Neural cell (in vitro differentiated cells): Measurements from ENCODE around the gene NRAS. TPM values are rescaled to one million over a fixed set of nuclear protein-coding genes. Genes with fewer than 3 reads are reported as not detected.
A peak's percentile ranks its signal among the peaks of the same experiment; 100 is the strongest.

Experiments used
- H2AFZ ChIP-seq: fragments of 200-600, 300-800 bp; sonication (generic), shearing (Covaris generic); 2 replicates; pipeline ENCODE4 v1.6.0; 2014; ENCODE audit warnings: low read depth, mild to moderate bottlenecking, antibody characterized with exemption, low read length, moderate library complexity
- H3F3A ChIP-seq: fragments of 200-600 bp; shearing (Covaris generic); 2 replicates; pipeline ENCODE4 v1.6.1; 2016; ENCODE audit warnings: mild to moderate bottlenecking, moderate library complexity, mixed read lengths, antibody characterized with exemption, low read length; ENCODE audit not compliant: insufficient read depth, poor library complexity, severe bottlenecking
- H3K27ac ChIP-seq: fragments of 200-600, 300-800 bp; sonication (generic), shearing (Covaris generic); 2 replicates; pipeline ENCODE4 v1.5.1; 2014; ENCODE audit warnings: mild to moderate bottlenecking, low read length, moderate library complexity
- H3K27me3 ChIP-seq: fragments of 300-800, 200-600 bp; sonication (generic), shearing (Covaris generic); 2 replicates; pipeline ENCODE4 v1.6.0; 2014; ENCODE audit warnings: mild to moderate bottlenecking, low read depth, low read length, moderate library complexity; ENCODE audit not compliant: insufficient read depth
- H3K36me3 ChIP-seq: fragments of 300-800, 200-600 bp; sonication (generic), shearing (Covaris generic); 2 replicates; pipeline ENCODE4 v1.5.1; 2014; ENCODE audit warnings: mild to moderate bottlenecking, antibody characterized with exemption, low read length, moderate library complexity; ENCODE audit not compliant: insufficient read depth
- H3K4me2 ChIP-seq: fragments of 300-800, 200-600 bp; sonication (generic), shearing (Covaris generic); 2 replicates; pipeline ENCODE4 v1.6.0; 2014; ENCODE audit warnings: mild to moderate bottlenecking, low read length
- H3K4me3 ChIP-seq: fragments of 300-800, 200-600 bp; sonication (generic), shearing (Covaris generic); 2 replicates; pipeline ENCODE4 v1.5.1; 2014; ENCODE audit warnings: mild to moderate bottlenecking, low read length, moderate library complexity
- H3K79me2 ChIP-seq: fragments of 200-600 bp; shearing (Covaris generic); replicated peaks from 2 replicates; pipeline ENCODE4 v1.6.0; 2014; ENCODE audit warnings: mild to moderate bottlenecking, low read length, moderate library complexity; ENCODE audit not compliant: insufficient read depth
- H3K9ac ChIP-seq: fragments of 300-800, 200-600 bp; sonication (generic), shearing (Covaris generic); 2 replicates; pipeline ENCODE4 v1.6.1; 2016; ENCODE audit warnings: mild to moderate bottlenecking, low read length, mixed read lengths
- H3K9me2 ChIP-seq: fragments of 200-600 bp; shearing (Covaris generic); 2 replicates; pipeline ENCODE4 v1.6.1; 2016; ENCODE audit warnings: mild to moderate bottlenecking, low read length, mixed read lengths; ENCODE audit not compliant: insufficient read depth
- H3K9me3 ChIP-seq: fragments of 200-600, 300-800 bp; sonication (generic), shearing (Covaris generic); 2 replicates; pipeline ENCODE4 v1.6.1; 2016; ENCODE audit warnings: mild to moderate bottlenecking, mixed run types, low read length, moderate library complexity, mixed read lengths
- H4K20me1 ChIP-seq: fragments of 200-600 bp; shearing (Covaris generic); 2 replicates; pipeline ENCODE4 v1.6.1; 2016; ENCODE audit warnings: mild to moderate bottlenecking, mixed run types; ENCODE audit not compliant: insufficient read depth
- CTCF ChIP-seq: fragments of 450-650 bp; IDR thresholded peaks from 2 replicates; pipeline ENCODE4 v1.5.1; 2014; ENCODE audit warnings: antibody characterized with exemption, mild to moderate bottlenecking, moderate library complexity; ENCODE audit not compliant: poor library complexity, severe bottlenecking
- EZH2 ChIP-seq: fragments of 200-600, 300-800 bp; shearing (Covaris generic), sonication (generic); IDR thresholded peaks from 2 replicates; pipeline ENCODE4 v1.6.1; 2014; ENCODE audit warnings: antibody characterized with exemption, low read length, borderline replicate concordance, mild to moderate bottlenecking; ENCODE audit not compliant: insufficient read depth, poor library complexity, severe bottlenecking
- MXI1 ChIP-seq: fragments of 450-650 bp; conservative IDR thresholded peaks from 2 replicates; pipeline ENCODE4 v1.6.1; 2014; ENCODE audit warnings: antibody characterized with exemption, mild to moderate bottlenecking; ENCODE audit not compliant: poor library complexity, severe bottlenecking
- POLR2AphosphoS5 ChIP-seq: IDR thresholded peaks from 2 replicates; pipeline ENCODE4 v1.6.1; 2012
- RAD21 ChIP-seq: fragments of 450-650 bp; conservative IDR thresholded peaks from 2 replicates; pipeline ENCODE4 v1.6.1; 2014; ENCODE audit warnings: antibody characterized with exemption, mild to moderate bottlenecking, moderate library complexity
- REST ChIP-seq: IDR thresholded peaks from 2 replicates; pipeline ENCODE4 v1.6.1; 2012; ENCODE audit warnings: borderline replicate concordance
- SMC3 ChIP-seq: fragments of 450-650 bp; conservative IDR thresholded peaks from 2 replicates; pipeline ENCODE4 v1.6.1; 2014; ENCODE audit warnings: antibody characterized with exemption, mild to moderate bottlenecking, moderate library complexity; ENCODE audit not compliant: poor library complexity
- TAF1 ChIP-seq: IDR thresholded peaks from 2 replicates; pipeline ENCODE4 v1.6.1; 2012; ENCODE audit warnings: low read depth
- polyA plus RNA-seq: library from polyadenylated mRNA; depleted of rRNA; stranded (reverse); fragments of >200 nt; gene quantifications from 2 replicates; pipeline ENCODE4 v1.2.3, GENCODE V29; 2014

Gene NRAS
- polyA plus RNA-seq, 1 donor from 2014 or later, result 56.5 TPM

- Histone ChIP-seq H4K20me1 (peaks cover 10% of the 10 kb centered on the region), H3K36me3 (no peaks in the 10 kb centered on the region), H3F3A (peaks cover 4% of the 10 kb centered on the region), H3K27me3 (no peaks in the 10 kb centered on the region), H2AFZ (peak overlapping the region; percentile 67), H3K4me2 (peak overlapping the region; percentile 96), H3K9ac (peak overlapping the region; percentile 100), H3K9me2 (no peaks in the 10 kb centered on the region), H3K9me3 (no peaks in the 10 kb centered on the region), H3K79me2 (peaks cover 51% of the 10 kb centered on the region), H3K4me3 (peak overlapping the region; percentile 78), H3K27ac (peak overlapping the region; percentile 100)
- TF ChIP-seq SMC3 (no peak), EZH2 (no peak), MXI1 (peak; percentile 85), CTCF (no peak), REST (peak; percentile 55)
Observed at GRCh38 chr1:114756949-114757454, 40.4 kb upstream of the NRAS start.

GRCh38 chr1:114756009-114756892, 39.7 kb upstream of the NRAS start:
- peaks cover 16% of the 10 kb centered on the region for H4K20me1 ChIP-seq
- H3K27me3 ChIP-seq, result no peaks in the 10 kb centered on the region
- H3K4me2 ChIP-seq, result peak overlapping the region; percentile 96
- no peaks in the 10 kb centered on the region for H3K9me3 ChIP-seq
- peak overlapping the region; percentile 100 for H3K9ac ChIP-seq
- peaks cover 4% of the 10 kb centered on the region for H3F3A ChIP-seq
- H3K27ac ChIP-seq, result peak overlapping the region; percentile 100
- peak overlapping the region; percentile 78 for H3K4me3 ChIP-seq
- H3K79me2 ChIP-seq, result peaks cover 59% of the 10 kb centered on the region
- no peaks in the 10 kb centered on the region for H3K9me2 ChIP-seq
- H3K36me3 ChIP-seq, result no peaks in the 10 kb centered on the region
- no peak for TF ChIP-seq POLR2AphosphoS5
- TF ChIP-seq SMC3, result no peak
- TF ChIP-seq MXI1, result no peak
- TF ChIP-seq TAF1, result no peak
- no peak for TF ChIP-seq REST
- no peak for TF ChIP-seq CTCF
- TF ChIP-seq RAD21, result no peak
- H2AFZ ChIP-seq, result peak overlapping the region; percentile 67
